MM.1S (cell line): ENCODE measurements around the gene HECTD4.
"Not testable (repeated sequence)": the region's sequence is repeated elsewhere in the genome, so short reads cannot be mapped to it uniquely, and the experiment has no call there.

Experiments
- DNase-seq: peaks from one replicate; pipeline ENCODE4 v3.0.0-alpha.2; 2015
- H2AFZ ChIP-seq: fragments of 300-600 bp; sonication (generic); 2 replicates; pipeline ENCODE4 v1.6.0; 2016; ENCODE audit warnings: antibody characterized with exemption, low read length
- H3F3A ChIP-seq: fragments of 300-600 bp; sonication (generic); 2 replicates; pipeline ENCODE4 v1.6.1; 2016; ENCODE audit warnings: mild to moderate bottlenecking, antibody characterized with exemption, low read length, moderate library complexity, mixed read lengths; ENCODE audit not compliant: insufficient read depth
- H3K27ac ChIP-seq: fragments of 300-600 bp; sonication (generic); 2 replicates; pipeline ENCODE4 v1.5.1; 2016; ENCODE audit warnings: mild to moderate bottlenecking, low read length
- H3K27me3 ChIP-seq: fragments of 300-600 bp; sonication (generic); replicated peaks from 2 replicates; pipeline ENCODE4 v1.6.0; 2016; ENCODE audit warnings: low read length; ENCODE audit not compliant: insufficient read depth
- H3K36me3 ChIP-seq: fragments of 300-600 bp; sonication (generic); replicated peaks from 2 replicates; pipeline ENCODE4 v1.6.1; 2016; ENCODE audit warnings: mild to moderate bottlenecking, low read length, mixed read lengths; ENCODE audit not compliant: insufficient read depth
- H3K4me1 ChIP-seq: fragments of 300-600 bp; sonication (generic); 2 replicates; pipeline ENCODE4 v1.6.1; 2016; ENCODE audit warnings: low read length, mixed read lengths
- H3K4me2 ChIP-seq: fragments of 300-600 bp; sonication (generic); 2 replicates; pipeline ENCODE4 v1.6.0; 2016; ENCODE audit warnings: low read depth, low read length
- H3K4me3 ChIP-seq: fragments of 300-600 bp; sonication (generic); 2 replicates; pipeline ENCODE4 v1.5.1; 2016; ENCODE audit warnings: low read length, mixed read lengths
- H3K79me2 ChIP-seq: fragments of 300-600 bp; sonication (generic); 2 replicates; pipeline ENCODE4 v1.6.1; 2016; ENCODE audit warnings: mixed run types, low read length, mixed read lengths
- H3K9ac ChIP-seq: fragments of 300-600 bp; sonication (generic); 2 replicates; pipeline ENCODE4 v1.6.1; 2016; ENCODE audit warnings: low read length, mixed read lengths
- H3K9me2 ChIP-seq: fragments of 300-600 bp; sonication (generic); replicated peaks from 2 replicates; pipeline ENCODE4 v1.6.1; 2016; ENCODE audit warnings: mild to moderate bottlenecking, low read length, mixed read lengths; ENCODE audit not compliant: insufficient read depth
- H3K9me3 ChIP-seq: fragments of 300-600 bp; sonication (generic); replicated peaks from 2 replicates; pipeline ENCODE4 v1.6.1; 2016; ENCODE audit warnings: mild to moderate bottlenecking, low read length, mixed read lengths; ENCODE audit not compliant: insufficient read depth
- H4K20me1 ChIP-seq: fragments of 300-600 bp; sonication (generic); 2 replicates; pipeline ENCODE4 v1.6.1; 2016; ENCODE audit warnings: mild to moderate bottlenecking, low read length, moderate library complexity, mixed read lengths; ENCODE audit not compliant: insufficient read depth
- CTCF ChIP-seq: fragments of 300-600 bp; sonication (generic); IDR thresholded peaks from 2 replicates; pipeline ENCODE4 v1.5.1; 2016; ENCODE audit warnings: antibody characterized with exemption, low read length, mixed read lengths
- EZH2 ChIP-seq: fragments of 300-600 bp; sonication (generic); optimal IDR thresholded peaks from 2 replicates; pipeline ENCODE3; 2017; ENCODE audit warnings: low read depth, mild to moderate bottlenecking, antibody characterized with exemption, low read length, mixed read lengths
- EZH2phosphoT487 ChIP-seq: fragments of 300-600 bp; sonication (generic); IDR thresholded peaks from 2 replicates; pipeline ENCODE4 v1.6.1; 2018; ENCODE audit warnings: antibody characterized with exemption, low read length

Gene HECTD4

GRCh38 chr12:112419297-112420133, 37.3 kb upstream of the HECTD4 start:
- Histone ChIP-seq H3K79me2 (peaks cover 53% of the 10 kb centered on the region), H3K27me3 (no peaks in the 10 kb centered on the region), H3K9me3 (no peaks in the 10 kb centered on the region), H3K27ac (peak overlapping the region; percentile 63; the same call in 1 of the 2 replicates), H3K9me2 (no peaks in the 10 kb centered on the region), H3K4me1 (0 out of 2 replicates have a peak, but pooled peaks cover 3% of the 10 kb centered on the region), H3K9ac (peak overlapping the region; percentile 85), H3K4me2 (peak overlapping the region; percentile 58), H3K4me3 (peak overlapping the region; percentile 86), H4K20me1 (no peaks in the 10 kb centered on the region), H3F3A (no peaks in the 10 kb centered on the region), H3K36me3 (no peaks in the 10 kb centered on the region), H2AFZ (0 out of 2 replicates have a peak overlapping the region, but pooled peaks have one; percentile 31)
- TF ChIP-seq EZH2phosphoT487 (no peak), EZH2 (no peak), CTCF (no peak)
- peak; percentile 19 for DNase-seq

DNA sequence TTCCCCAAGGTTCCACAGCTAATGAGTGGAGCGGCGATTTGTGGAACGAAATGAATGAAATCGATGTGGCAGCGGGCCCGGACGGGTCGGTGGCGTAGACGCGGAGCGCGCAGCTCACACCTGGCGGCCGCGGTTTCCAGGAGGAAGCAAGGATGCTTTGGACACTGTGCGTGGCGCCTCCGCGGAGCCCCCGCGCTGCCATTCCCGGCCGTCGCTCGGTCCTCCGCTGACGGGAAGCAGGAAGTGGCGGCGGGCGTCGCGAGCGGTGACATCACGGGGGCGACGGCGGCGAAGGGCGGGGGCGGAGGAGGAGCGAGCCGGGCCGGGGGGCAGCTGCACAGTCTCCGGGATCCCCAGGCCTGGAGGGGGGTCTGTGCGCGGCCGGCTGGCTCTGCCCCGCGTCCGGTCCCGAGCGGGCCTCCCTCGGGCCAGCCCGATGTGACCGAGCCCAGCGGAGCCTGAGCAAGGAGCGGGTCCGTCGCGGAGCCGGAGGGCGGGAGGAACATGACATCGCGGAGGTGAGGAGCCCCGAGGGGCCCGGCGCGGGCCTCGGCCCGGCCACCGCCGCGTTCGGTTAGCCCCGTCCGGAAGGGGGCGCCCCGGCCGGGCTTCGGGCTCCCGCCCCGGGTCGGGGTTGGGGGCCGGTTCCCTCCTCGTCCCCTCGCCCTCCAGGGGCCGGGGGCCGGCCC, 36.5 kb upstream of the HECTD4 start, which contains the start of gene PTPN11:
PTPN11 (plus strand) TSS at position 340 of the 689 bp plus-strand sequence; CDS start at position 505, 165 bp downstream.
- Histone ChIP-seq H3K9ac (peak within 1 kb of the TSS; percentile 85), H3K9me2 (no peaks in the 10 kb centered on the region), H3K79me2 (peaks cover 45% of the 10 kb centered on the region), H3F3A (no peaks in the 10 kb centered on the region), H3K4me1 (0 out of 2 replicates have a peak, but pooled peaks cover 3% of the 10 kb centered on the region), H3K27me3 (no peaks in the 10 kb centered on the region), H3K36me3 (no peaks in the 10 kb centered on the region), H3K9me3 (no peaks in the 10 kb centered on the region), H4K20me1 (no peaks in the 10 kb centered on the region), H3K4me2 (peak within 1 kb of the TSS; percentile 58), H3K27ac (peak within 1 kb of the TSS; percentile 63; the same call in 1 of the 2 replicates), H3K4me3 (peak within 1 kb of the TSS; percentile 86), H2AFZ (peak within 1 kb of the TSS; percentile 88)
- no peak for TF ChIP-seq EZH2phosphoT487
- no peak for TF ChIP-seq EZH2
- peak; percentile 21 for TF ChIP-seq CTCF
- DNase-seq: peak; percentile 67

GRCh38 chr12:112418273-112418607, 36.0 kb upstream of the HECTD4 start:
- TF ChIP-seq EZH2phosphoT487: no peak
- no peak for TF ChIP-seq CTCF
- no peak for TF ChIP-seq EZH2
- DNase-seq: peak; percentile 7
- Histone ChIP-seq H3K4me1 (0 out of 2 replicates have a peak, but pooled peaks cover 3% of the 10 kb centered on the region), H3K4me2 (peak overlapping the region; percentile 52; the same call in 1 of the 2 replicates), H3K9me3 (no peaks in the 10 kb centered on the region), H3K36me3 (no peaks in the 10 kb centered on the region), H3K27ac (peak overlapping the region; percentile 63; the same call in 1 of the 2 replicates), H3F3A (no peaks in the 10 kb centered on the region), H3K4me3 (peak overlapping the region; percentile 86), H3K9me2 (no peaks in the 10 kb centered on the region), H3K27me3 (no peaks in the 10 kb centered on the region), H3K9ac (peak overlapping the region; percentile 85), H3K79me2 (peaks cover 40% of the 10 kb centered on the region), H4K20me1 (no peaks in the 10 kb centered on the region), H2AFZ (peak overlapping the region; percentile 88)

DNA sequence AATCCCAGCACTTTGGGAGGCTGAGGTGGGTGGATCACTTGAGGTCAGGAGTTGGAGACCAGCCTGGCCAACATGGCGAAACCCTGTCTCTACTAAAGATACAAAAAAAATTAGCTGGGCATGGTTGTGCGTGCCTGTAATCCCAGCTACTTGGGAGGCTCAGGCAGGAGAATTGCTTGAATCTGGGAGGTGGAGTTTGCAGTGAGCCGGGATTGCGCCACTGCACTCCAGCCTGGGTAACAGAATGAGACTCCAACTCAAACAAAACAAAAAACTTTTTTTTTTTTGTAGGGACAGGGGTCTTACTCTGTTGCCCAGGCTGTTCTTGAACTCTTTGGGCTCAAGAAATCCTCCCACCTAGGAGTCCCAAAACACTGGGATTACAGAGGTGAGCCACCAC, 33.2 kb upstream of the HECTD4 start:
- not testable (repeated sequence) for H3K4me1 ChIP-seq, H3K9me3 ChIP-seq, H3K9me2 ChIP-seq, H3K4me2 ChIP-seq, DNase-seq, H3K27me3 ChIP-seq, H3K36me3 ChIP-seq, H3K27ac ChIP-seq, H3F3A ChIP-seq, H3K9ac ChIP-seq, H4K20me1 ChIP-seq, H2AFZ ChIP-seq, H3K4me3 ChIP-seq
- H3K79me2 ChIP-seq: peaks cover 13% of the 10 kb centered on the region
